Endothelial cell of umbilical vein (primary cell): ENCODE measurements around the gene MBD1. TPM values are rescaled to one million over a fixed set of nuclear protein-coding genes. Genes with fewer than 3 reads are reported as not detected.

Source experiments
- BruUV-seq: library from RNA; stranded (reverse); fragments of 400-500 nt; replicated peaks from 2 replicates; lab custom pipeline; 2021; lab: Mats Ljungman, UMichigan
- CTCF ChIA-PET: fragments of 300-600, 350-600 bp; sonication (Branson Sonifier 250); formaldehyde crosslinking; loops from one replicate; lab custom pipeline; 2021; ENCODE audit warnings: antibody characterized with exemption, inconsistent platforms; lab: Charles Lee
- POLR2A ChIA-PET: fragments of 300-600, 350-600 bp; sonication (Branson Sonifier 250); formaldehyde crosslinking; loops from one replicate; lab custom pipeline; 2021; ENCODE audit warnings: antibody characterized with exemption, inconsistent platforms; lab: Charles Lee
- DNase-seq: peaks from one replicate; pipeline ENCODE4 v3.0.0-alpha.2; 2011; ENCODE audit warnings: low read depth, low spot score
- FAIRE-seq: peaks from 2 replicates; lab custom pipeline; 2011; peaks lifted over from hg19 to GRCh38; lab: Jason Lieb, UNC
- H2AFZ ChIP-seq: 2 replicates; pipeline ENCODE4 v1.6.0; 2012; ENCODE audit warnings: low read depth, low read length, control low read depth, inconsistent platforms
- H3K27ac ChIP-seq: 2 replicates; pipeline ENCODE4 v1.5.1; 2011; ENCODE audit warnings: low read depth, mild to moderate bottlenecking, control low read depth, low read length, moderate library complexity; ENCODE audit not compliant: insufficient read depth
- H3K27me3 ChIP-seq, 2 experiments: 2 replicates each; pipeline versions ENCODE4 v1.6.0 to v1.6.1; 2011; ENCODE audit warnings: low read length in 2 of 2, mixed read lengths in 1 of 2; ENCODE audit not compliant: control insufficient read depth in 2 of 2, insufficient read depth in 2 of 2
- H3K36me3 ChIP-seq, 2 experiments: 2 replicates in 1 of 2; 3 replicates in 1 of 2; pipeline ENCODE4 v1.5.1; 2011; ENCODE audit warnings: low read length in 2 of 2, mild to moderate bottlenecking in 1 of 2, moderate library complexity in 1 of 2; ENCODE audit not compliant: control insufficient read depth in 2 of 2, insufficient read depth in 2 of 2; ENCODE audit errors: extremely low read depth in 1 of 2
- H3K4me1 ChIP-seq: 3 replicates; pipeline ENCODE4 v1.5.1; 2011; ENCODE audit warnings: mild to moderate bottlenecking, low read length; ENCODE audit not compliant: control insufficient read depth, insufficient read depth; ENCODE audit errors: extremely low read depth
- H3K4me2 ChIP-seq: 2 replicates; pipeline ENCODE4 v1.6.1; 2011; ENCODE audit warnings: low read length, control low read depth, mixed read lengths; ENCODE audit not compliant: insufficient read depth
- H3K4me3 ChIP-seq, 3 experiments: fragments of 200-600 bp in 1 of 3; sonication (generic), shearing (Covaris generic) in 1 of 3; replicated peaks in 1 of 3; 2 replicates each; pipeline ENCODE4 v1.5.1; 2011 to 2016; ENCODE audit warnings: control low read depth in 3 of 3, low read length in 3 of 3, mild to moderate bottlenecking in 2 of 3, inconsistent platforms in 1 of 3, low read depth in 1 of 3, moderate library complexity in 1 of 3; ENCODE audit not compliant: insufficient read depth in 1 of 3
- H3K79me2 ChIP-seq: 2 replicates; pipeline ENCODE4 v1.6.0; 2012; ENCODE audit warnings: low read length, inconsistent platforms; ENCODE audit not compliant: control insufficient read depth, insufficient read depth
- H3K9ac ChIP-seq: replicated peaks from 2 replicates; pipeline ENCODE3; 2011; ENCODE audit warnings: low read length, control low read depth; ENCODE audit not compliant: insufficient read depth; ENCODE audit errors: extremely low read depth
- H3K9me1 ChIP-seq: replicated peaks from 3 replicates; pipeline ENCODE4 v1.6.0; 2011; ENCODE audit warnings: mild to moderate bottlenecking, low read length; ENCODE audit not compliant: control insufficient read depth, insufficient read depth; ENCODE audit errors: extremely low read depth
- H3K9me3 ChIP-seq: replicated peaks from 2 replicates; pipeline ENCODE4 v1.5.1; 2012; ENCODE audit warnings: low read length, inconsistent platforms; ENCODE audit not compliant: control insufficient read depth, insufficient read depth
- H4K20me1 ChIP-seq: replicated peaks from 2 replicates; pipeline ENCODE3; 2011; ENCODE audit warnings: mild to moderate bottlenecking, low read length; ENCODE audit not compliant: control insufficient read depth, insufficient read depth; ENCODE audit errors: extremely low read depth
- EZH2 ChIP-seq: IDR thresholded peaks from 2 replicates; pipeline ENCODE4 v1.6.1; 2012; ENCODE audit warnings: borderline replicate concordance, low read depth, mild to moderate bottlenecking, moderate library complexity, low read length, inconsistent platforms; ENCODE audit not compliant: severe bottlenecking
- JUN ChIP-seq: IDR thresholded peaks from 2 replicates; pipeline ENCODE4 v1.6.1; 2011; ENCODE audit warnings: borderline replicate concordance, low read depth; ENCODE audit not compliant: insufficient read length, insufficient read depth
- MAX ChIP-seq: IDR thresholded peaks from 2 replicates; pipeline ENCODE4 v1.6.1; 2011; ENCODE audit not compliant: insufficient read depth, insufficient read length
- MYC ChIP-seq: IDR thresholded peaks from one replicate; pipeline ENCODE4 v1.6.1; 2011; ENCODE audit warnings: mild to moderate bottlenecking, low read depth, low read length
- POLR2A ChIP-seq: IDR thresholded peaks from 2 replicates; pipeline ENCODE4 v1.6.1; 2012; ENCODE audit warnings: low read depth, mild to moderate bottlenecking, control low read depth, low read length
- dilution Hi-C: fragments of 300-500 bp; cut with MboI; formaldehyde crosslinking; loops from one replicate; pipeline ENCODE4 v1.15.0; 2019; ENCODE audit warnings: low sequenced_read_pairs; ENCODE audit not compliant: extremely low pct_ligation_motif_present
- intact Hi-C: fragments of 100-400 bp; cut with micrococcal nuclease; formaldehyde crosslinking; loops from one replicate; pipeline ENCODE4 v1.10.0; 2022
- polyA plus RNA-seq, 4 experiments: library from polyadenylated mRNA; depleted of rRNA in 3 of 4; stranded (reverse) in 3 of 4; unstranded in 1 of 4; fragments of >200 nt; gene quantifications; 2 replicates each; pipeline versions ENCODE4 v1.2.1 to v1.2.3, GENCODE V29; 2011 to 2012; ENCODE audit warnings: missing spikeins in 1 of 4
- total RNA-seq: library from RNA; stranded (reverse); gene quantifications from 2 replicates; pipeline ENCODE4 v1.2.3, GENCODE V29; 2021

The MBD1 gene
- total and polyA plus RNA-seq, 2 donors (not counting 3 experiments of a cell fraction or from before 2014, with no cell fraction given): 57.2 to 77.5 TPM

- BruUV-seq: no TSS peak
- peak overlapping the region in 2 of 3 experiments; percentile 53 to 89 for H3K4me3 ChIP-seq
- H2AFZ ChIP-seq: peak overlapping the region; percentile 71
- H3K9me1 ChIP-seq: no peaks in the 10 kb centered on the region
- intact Hi-C loops: loop anchor here (1.0 to 5.0 kb wide), 4 partner anchors 14 to 915 kb away; partner anchors contain the start of genes MEX3C, RPL17 and SKA1
- H3K9me3 ChIP-seq: no peaks in the 10 kb centered on the region
- DNase-seq (no peak), FAIRE-seq (no peak)
- H3K4me1 ChIP-seq: peaks cover 29% of the 10 kb centered on the region
- H3K79me2 ChIP-seq: peaks cover 37% of the 10 kb centered on the region
- dilution Hi-C loops: no loop called here
- peak overlapping the region; percentile 50 for H3K4me2 ChIP-seq
- POLR2A ChIA-PET: interaction anchor here (1.1 kb wide), 2 partner anchors 13 to 15 kb away, joined by 4 to 5 read pairs; no protein-coding TSS in a partner anchor
- peak overlapping the region; percentile 42 for H3K9ac ChIP-seq
- CTCF ChIA-PET: interaction anchor here (0.6 to 2.7 kb wide), 7 partner anchors 10 to 771 kb away, joined by 3 to 44 read pairs (median 4); partner anchors contain the start of gene CFAP53
- no peaks in the 10 kb centered on the region for H4K20me1 ChIP-seq
- H3K36me3 ChIP-seq: peaks cover under 1 to 26% of the 10 kb centered on the region in 2 experiments
- no peaks in the 10 kb centered on the region for H3K27me3 ChIP-seq
- TF ChIP-seq EZH2: no peak
- no peak for TF ChIP-seq MAX
- no peak for TF ChIP-seq JUN
- no peak for TF ChIP-seq POLR2A
- H3K27ac ChIP-seq: peak overlapping the region; percentile 27
Measured at GRCh38 chr18:50281972-50282520, 723 bp upstream of the MBD1 start.

GRCh38 chr18:50280707-50281294, 522 bp downstream of the MBD1 start:
- H4K20me1 ChIP-seq: no peaks in the 10 kb centered on the region
- FAIRE-seq: peak; percentile 37
- dilution Hi-C loops: no loop called here
- DNase-seq: no peak
- CTCF ChIA-PET: interaction anchor here (0.9 to 2.7 kb wide), 5 partner anchors 11 to 770 kb away, joined by 3 to 44 read pairs (median 7); partner anchors contain the start of gene CFAP53
- peak overlapping the region; percentile 60 for H3K27ac ChIP-seq
- peak overlapping the region; percentile 84 for H2AFZ ChIP-seq
- peaks cover 23% of the 10 kb centered on the region for H3K4me1 ChIP-seq
- H3K27me3 ChIP-seq: no peaks in the 10 kb centered on the region
- POLR2A ChIA-PET: interaction anchor here (1.1 kb wide), 1 partner anchor 12 kb away, joined by 5 read pairs; no protein-coding TSS in a partner anchor
- TF ChIP-seq MYC (no peak), MAX (no peak)
- intact Hi-C loops: loop anchor here (1.0 to 5.0 kb wide), 4 partner anchors 12 to 916 kb away; partner anchors contain the start of genes MEX3C, RPL17 and SKA1
- H3K79me2 ChIP-seq: peaks cover 27% of the 10 kb centered on the region
- no peaks in the 10 kb centered on the region for H3K9me1 ChIP-seq
- BruUV-seq: no TSS peak
- H3K9me3 ChIP-seq: no peaks in the 10 kb centered on the region
- peak overlapping the region; percentile 55 for H3K4me2 ChIP-seq
- peak overlapping the region; percentile 85 for H3K9ac ChIP-seq
- H3K36me3 ChIP-seq: peaks cover 11 to 38% of the 10 kb centered on the region in 2 experiments
- H3K4me3 ChIP-seq: peak overlapping the region; percentile 79 to 89 (median 84)
